Testis (tissue), 2 donors: Measurements from ENCODE around the gene IFNGR1.

ENCODE experiments used
- CTCF ChIP-seq, 3 experiments: fragments of 450-650 bp in 2 of 3; fragments of 200-600 bp in 1 of 3; sonication (generic) in 1 of 3; IDR thresholded peaks; one replicate each; pipeline ENCODE4 v1.5.1; 2016 to 2019; ENCODE audit warnings: antibody characterized with exemption in 3 of 3, mild to moderate bottlenecking in 2 of 3, moderate library complexity in 1 of 3
- POLR2A ChIP-seq: fragments of 450-650 bp; IDR thresholded peaks from one replicate; pipeline ENCODE4 v1.6.1; 2017; ENCODE audit warnings: antibody characterized with exemption, mild to moderate bottlenecking, moderate library complexity

GRCh38 chr6:137160763-137161162 is 58.4 kb downstream of the IFNGR1 start:
- TF ChIP-seq CTCF (IDR thresholded peaks at IDR 0.05) (no peak), POLR2A (no peak)
